GM19025 (cell line): ENCODE measurements around the gene DYSF.

ENCODE experiments used
- ATAC-seq: cut with Tn5 transposase; IDR thresholded peaks from one replicate; pipeline ENCODE4 v1.9.1; 2021; ENCODE audit warnings: mild to moderate bottlenecking, low read depth, moderate library complexity; ENCODE audit not compliant: unreplicated experiment

The DYSF gene

GRCh38 chr2:71713581-71714580, 260.5 kb downstream of the DYSF start:
- ATAC-seq: no peak

GRCh38 chr2:71714601-71715240, 261.4 kb downstream of the DYSF start:
- no peak for ATAC-seq

GRCh38 chr2:71715241-71715750, 261.9 kb downstream of the DYSF start:
- no peak for ATAC-seq

GRCh38 chr2:71715951-71716696, 262.8 kb downstream of the DYSF start:
- no peak for ATAC-seq

GRCh38 chr2:71716697-71717624, 263.6 kb downstream of the DYSF start:
- no peak for ATAC-seq

GRCh38 chr2:71718686-71719085, 265.3 kb downstream of the DYSF start:
- ATAC-seq: no peak

GRCh38 chr2:71719520-71720282, 266.3 kb downstream of the DYSF start:
- ATAC-seq: no peak

- ATAC-seq: no peak
Measured at GRCh38 chr2:71720283-71720560, 266.9 kb downstream of the DYSF start.

GRCh38 chr2:71720596-71721361, 267.4 kb downstream of the DYSF start:
- ATAC-seq: no peak

- no peak for ATAC-seq
Measured at GRCh38 chr2:71721362-71721665, 268.0 kb downstream of the DYSF start.

- no peak for ATAC-seq
Measured at GRCh38 chr2:71721669-71722068, 268.3 kb downstream of the DYSF start.

GRCh38 chr2:71722286-71722685, 268.9 kb downstream of the DYSF start:
- no peak for ATAC-seq

- ATAC-seq: no peak
Measured at GRCh38 chr2:71724793-71725192, 271.4 kb downstream of the DYSF start.

GRCh38 chr2:71725836-71726235, 272.5 kb downstream of the DYSF start:
- no peak for ATAC-seq

GRCh38 chr2:71727562-71727961, 274.2 kb downstream of the DYSF start:
- no peak for ATAC-seq

GRCh38 chr2:71728036-71728435, 274.7 kb downstream of the DYSF start:
- no peak for ATAC-seq

GRCh38 chr2:71730785-71731383, 277.5 kb downstream of the DYSF start:
- ATAC-seq: no peak

GRCh38 chr2:71734620-71735019, 281.3 kb downstream of the DYSF start:
- ATAC-seq: no peak
